ENCODE measurements around the gene ERH. TPM values are rescaled to one million over a fixed set of nuclear protein-coding genes. Genes with fewer than 3 reads are reported as not detected.

Gene ERH
- total and polyA plus RNA-seq, 10 of the 15 experiments (the other 5 are each of a cell fraction or from before 2014, with no cell fraction given), result 255 to 852 (median 382) TPM

DNA sequence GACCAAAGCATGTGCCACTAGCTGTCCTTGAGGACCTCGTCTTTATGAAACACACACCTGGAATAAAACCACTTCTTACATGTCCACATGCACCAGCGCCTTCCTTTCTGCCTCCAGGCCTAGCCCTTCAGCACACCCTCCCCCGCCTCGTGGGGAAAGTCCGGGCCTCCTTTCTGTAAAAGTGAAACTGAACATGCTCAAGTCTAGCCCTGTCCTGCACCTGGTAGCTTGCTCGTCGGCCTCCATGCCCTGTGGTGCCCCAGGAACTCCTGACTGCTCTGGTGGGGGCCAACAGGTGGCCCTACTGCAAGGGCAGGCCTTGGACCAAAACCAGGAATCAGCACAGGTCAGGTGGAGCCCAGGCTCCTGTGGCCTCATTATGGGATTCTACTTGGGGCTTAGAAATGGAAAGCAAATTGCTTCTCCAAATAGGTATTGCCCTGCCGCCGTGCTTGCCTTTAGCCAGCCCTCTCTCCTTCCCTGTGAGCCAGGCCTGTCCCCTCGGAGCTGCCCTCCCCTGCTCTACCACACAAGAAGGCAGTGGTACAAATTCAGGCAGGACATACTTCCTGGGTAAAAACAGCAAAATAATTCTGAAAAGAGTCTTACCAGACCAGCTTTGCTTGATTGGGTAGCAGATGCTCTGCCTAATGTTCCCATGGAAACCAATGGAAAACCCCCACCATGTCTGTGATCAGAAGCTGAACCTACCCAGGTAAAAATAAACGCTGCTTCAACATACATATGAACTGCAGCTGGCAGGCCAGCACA is 43.5 kb downstream of the ERH start (continued):
- TF ChIP-seq, protein P1, sequence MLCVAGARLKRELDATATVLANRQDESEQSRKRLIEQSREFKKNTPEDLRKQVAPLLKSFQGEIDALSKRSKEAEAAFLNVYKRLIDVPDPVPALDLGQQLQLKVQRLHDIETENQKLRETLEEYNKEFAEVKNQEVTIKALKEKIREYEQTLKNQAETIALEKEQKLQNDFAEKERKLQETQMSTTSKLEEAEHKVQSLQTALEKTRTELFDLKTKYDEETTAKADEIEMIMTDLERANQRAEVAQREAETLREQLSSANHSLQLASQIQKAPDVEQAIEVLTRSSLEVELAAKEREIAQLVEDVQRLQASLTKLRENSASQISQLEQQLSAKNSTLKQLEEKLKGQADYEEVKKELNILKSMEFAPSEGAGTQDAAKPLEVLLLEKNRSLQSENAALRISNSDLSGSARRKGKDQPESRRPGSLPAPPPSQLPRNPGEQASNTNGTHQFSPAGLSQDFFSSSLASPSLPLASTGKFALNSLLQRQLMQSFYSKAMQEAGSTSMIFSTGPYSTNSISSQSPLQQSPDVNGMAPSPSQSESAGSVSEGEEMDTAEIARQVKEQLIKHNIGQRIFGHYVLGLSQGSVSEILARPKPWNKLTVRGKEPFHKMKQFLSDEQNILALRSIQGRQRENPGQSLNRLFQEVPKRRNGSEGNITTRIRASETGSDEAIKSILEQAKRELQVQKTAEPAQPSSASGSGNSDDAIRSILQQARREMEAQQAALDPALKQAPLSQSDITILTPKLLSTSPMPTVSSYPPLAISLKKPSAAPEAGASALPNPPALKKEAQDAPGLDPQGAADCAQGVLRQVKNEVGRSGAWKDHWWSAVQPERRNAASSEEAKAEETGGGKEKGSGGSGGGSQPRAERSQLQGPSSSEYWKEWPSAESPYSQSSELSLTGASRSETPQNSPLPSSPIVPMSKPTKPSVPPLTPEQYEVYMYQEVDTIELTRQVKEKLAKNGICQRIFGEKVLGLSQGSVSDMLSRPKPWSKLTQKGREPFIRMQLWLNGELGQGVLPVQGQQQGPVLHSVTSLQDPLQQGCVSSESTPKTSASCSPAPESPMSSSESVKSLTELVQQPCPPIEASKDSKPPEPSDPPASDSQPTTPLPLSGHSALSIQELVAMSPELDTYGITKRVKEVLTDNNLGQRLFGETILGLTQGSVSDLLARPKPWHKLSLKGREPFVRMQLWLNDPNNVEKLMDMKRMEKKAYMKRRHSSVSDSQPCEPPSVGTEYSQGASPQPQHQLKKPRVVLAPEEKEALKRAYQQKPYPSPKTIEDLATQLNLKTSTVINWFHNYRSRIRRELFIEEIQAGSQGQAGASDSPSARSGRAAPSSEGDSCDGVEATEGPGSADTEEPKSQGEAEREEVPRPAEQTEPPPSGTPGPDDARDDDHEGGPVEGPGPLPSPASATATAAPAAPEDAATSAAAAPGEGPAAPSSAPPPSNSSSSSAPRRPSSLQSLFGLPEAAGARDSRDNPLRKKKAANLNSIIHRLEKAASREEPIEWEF (IDR thresholded peaks at IDR 0.05; ENCODE audit: insufficient replicate concordance, low read depth, low read length), result peak; percentile 39
- TF ChIP-seq RFX5 (IDR thresholded peaks at IDR 0.05; ENCODE audit: low read depth, low read length), result no peak
- TF ChIP-seq PAX5 (IDR thresholded peaks at IDR 0.05; ENCODE audit: borderline replicate concordance, low read depth, low read length), result peak; percentile 75
- no peak for TF ChIP-seq KLF5 (IDR thresholded peaks at IDR 0.05; ENCODE audit: partially characterized antibody)
- TF ChIP-seq, protein P2, sequence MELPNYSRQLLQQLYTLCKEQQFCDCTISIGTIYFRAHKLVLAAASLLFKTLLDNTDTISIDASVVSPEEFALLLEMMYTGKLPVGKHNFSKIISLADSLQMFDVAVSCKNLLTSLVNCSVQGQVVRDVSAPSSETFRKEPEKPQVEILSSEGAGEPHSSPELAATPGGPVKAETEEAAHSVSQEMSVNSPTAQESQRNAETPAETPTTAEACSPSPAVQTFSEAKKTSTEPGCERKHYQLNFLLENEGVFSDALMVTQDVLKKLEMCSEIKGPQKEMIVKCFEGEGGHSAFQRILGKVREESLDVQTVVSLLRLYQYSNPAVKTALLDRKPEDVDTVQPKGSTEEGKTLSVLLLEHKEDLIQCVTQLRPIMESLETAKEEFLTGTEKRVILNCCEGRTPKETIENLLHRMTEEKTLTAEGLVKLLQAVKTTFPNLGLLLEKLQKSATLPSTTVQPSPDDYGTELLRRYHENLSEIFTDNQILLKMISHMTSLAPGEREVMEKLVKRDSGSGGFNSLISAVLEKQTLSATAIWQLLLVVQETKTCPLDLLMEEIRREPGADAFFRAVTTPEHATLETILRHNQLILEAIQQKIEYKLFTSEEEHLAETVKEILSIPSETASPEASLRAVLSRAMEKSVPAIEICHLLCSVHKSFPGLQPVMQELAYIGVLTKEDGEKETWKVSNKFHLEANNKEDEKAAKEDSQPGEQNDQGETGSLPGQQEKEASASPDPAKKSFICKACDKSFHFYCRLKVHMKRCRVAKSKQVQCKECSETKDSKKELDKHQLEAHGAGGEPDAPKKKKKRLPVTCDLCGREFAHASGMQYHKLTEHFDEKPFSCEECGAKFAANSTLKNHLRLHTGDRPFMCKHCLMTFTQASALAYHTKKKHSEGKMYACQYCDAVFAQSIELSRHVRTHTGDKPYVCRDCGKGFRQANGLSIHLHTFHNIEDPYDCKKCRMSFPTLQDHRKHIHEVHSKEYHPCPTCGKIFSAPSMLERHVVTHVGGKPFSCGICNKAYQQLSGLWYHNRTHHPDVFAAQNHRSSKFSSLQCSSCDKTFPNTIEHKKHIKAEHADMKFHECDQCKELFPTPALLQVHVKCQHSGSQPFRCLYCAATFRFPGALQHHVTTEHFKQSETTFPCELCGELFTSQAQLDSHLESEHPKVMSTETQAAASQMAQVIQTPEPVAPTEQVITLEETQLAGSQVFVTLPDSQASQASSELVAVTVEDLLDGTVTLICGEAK (IDR thresholded peaks at IDR 0.05; ENCODE audit: borderline replicate concordance), result no peak
- peak in 1 of 2 experiments; percentile 75; a peak in 1 of 3 replicates for TF ChIP-seq EGR1 (IDR thresholded peaks at IDR 0.05; ENCODE audit: borderline replicate concordance in 1 of 2, low read depth in 2 of 2, low read length in 2 of 2)
- TF ChIP-seq, protein P3, sequence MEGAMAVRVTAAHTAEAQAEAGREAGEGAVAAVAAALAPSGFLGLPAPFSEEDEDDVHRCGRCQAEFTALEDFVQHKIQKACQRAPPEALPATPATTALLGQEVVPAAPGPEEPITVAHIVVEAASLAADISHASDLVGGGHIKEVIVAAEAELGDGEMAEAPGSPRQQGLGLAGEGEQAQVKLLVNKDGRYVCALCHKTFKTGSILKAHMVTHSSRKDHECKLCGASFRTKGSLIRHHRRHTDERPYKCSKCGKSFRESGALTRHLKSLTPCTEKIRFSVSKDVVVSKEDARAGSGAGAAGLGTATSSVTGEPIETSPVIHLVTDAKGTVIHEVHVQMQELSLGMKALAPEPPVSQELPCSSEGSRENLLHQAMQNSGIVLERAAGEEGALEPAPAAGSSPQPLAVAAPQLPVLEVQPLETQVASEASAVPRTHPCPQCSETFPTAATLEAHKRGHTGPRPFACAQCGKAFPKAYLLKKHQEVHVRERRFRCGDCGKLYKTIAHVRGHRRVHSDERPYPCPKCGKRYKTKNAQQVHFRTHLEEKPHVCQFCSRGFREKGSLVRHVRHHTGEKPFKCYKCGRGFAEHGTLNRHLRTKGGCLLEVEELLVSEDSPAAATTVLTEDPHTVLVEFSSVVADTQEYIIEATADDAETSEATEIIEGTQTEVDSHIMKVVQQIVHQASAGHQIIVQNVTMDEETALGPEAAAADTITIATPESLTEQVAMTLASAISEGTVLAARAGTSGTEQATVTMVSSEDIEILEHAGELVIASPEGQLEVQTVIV (IDR thresholded peaks at IDR 0.05; ENCODE audit: borderline replicate concordance, partially characterized antibody), result no peak
- TF ChIP-seq ZNF274 (IDR thresholded peaks at IDR 0.05; ENCODE audit: insufficient read depth, insufficient read length), result no peak
- TF ChIP-seq, protein P4, sequence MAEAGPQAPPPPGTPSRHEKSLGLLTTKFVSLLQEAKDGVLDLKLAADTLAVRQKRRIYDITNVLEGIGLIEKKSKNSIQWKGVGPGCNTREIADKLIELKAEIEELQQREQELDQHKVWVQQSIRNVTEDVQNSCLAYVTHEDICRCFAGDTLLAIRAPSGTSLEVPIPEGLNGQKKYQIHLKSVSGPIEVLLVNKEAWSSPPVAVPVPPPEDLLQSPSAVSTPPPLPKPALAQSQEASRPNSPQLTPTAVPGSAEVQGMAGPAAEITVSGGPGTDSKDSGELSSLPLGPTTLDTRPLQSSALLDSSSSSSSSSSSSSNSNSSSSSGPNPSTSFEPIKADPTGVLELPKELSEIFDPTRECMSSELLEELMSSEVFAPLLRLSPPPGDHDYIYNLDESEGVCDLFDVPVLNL (IDR thresholded peaks at IDR 0.05; ENCODE audit: low read depth, low read length), result no peak
- TF ChIP-seq, protein P5, sequence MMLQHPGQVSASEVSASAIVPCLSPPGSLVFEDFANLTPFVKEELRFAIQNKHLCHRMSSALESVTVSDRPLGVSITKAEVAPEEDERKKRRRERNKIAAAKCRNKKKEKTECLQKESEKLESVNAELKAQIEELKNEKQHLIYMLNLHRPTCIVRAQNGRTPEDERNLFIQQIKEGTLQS (IDR thresholded peaks at IDR 0.05; ENCODE audit: borderline replicate concordance, extremely low read depth, low read depth, low read length), result no peak
- TF ChIP-seq ZNF384 (IDR thresholded peaks at IDR 0.05; ENCODE audit: borderline replicate concordance, low read depth, low read length), result no peak
- no peak for TF ChIP-seq STAT1 (conservative IDR thresholded peaks at IDR 0.05)
- peak; percentile 78 for TF ChIP-seq RELA (IDR thresholded peaks at IDR 0.05; ENCODE audit: borderline replicate concordance, partially characterized antibody)
